ENCODE results near the gene NOC2L.
"Not testable (repeated sequence)": the region's sequence is repeated elsewhere in the genome, so short reads cannot be mapped to it uniquely, and the experiment has no call there.

Gene NOC2L

DNA sequence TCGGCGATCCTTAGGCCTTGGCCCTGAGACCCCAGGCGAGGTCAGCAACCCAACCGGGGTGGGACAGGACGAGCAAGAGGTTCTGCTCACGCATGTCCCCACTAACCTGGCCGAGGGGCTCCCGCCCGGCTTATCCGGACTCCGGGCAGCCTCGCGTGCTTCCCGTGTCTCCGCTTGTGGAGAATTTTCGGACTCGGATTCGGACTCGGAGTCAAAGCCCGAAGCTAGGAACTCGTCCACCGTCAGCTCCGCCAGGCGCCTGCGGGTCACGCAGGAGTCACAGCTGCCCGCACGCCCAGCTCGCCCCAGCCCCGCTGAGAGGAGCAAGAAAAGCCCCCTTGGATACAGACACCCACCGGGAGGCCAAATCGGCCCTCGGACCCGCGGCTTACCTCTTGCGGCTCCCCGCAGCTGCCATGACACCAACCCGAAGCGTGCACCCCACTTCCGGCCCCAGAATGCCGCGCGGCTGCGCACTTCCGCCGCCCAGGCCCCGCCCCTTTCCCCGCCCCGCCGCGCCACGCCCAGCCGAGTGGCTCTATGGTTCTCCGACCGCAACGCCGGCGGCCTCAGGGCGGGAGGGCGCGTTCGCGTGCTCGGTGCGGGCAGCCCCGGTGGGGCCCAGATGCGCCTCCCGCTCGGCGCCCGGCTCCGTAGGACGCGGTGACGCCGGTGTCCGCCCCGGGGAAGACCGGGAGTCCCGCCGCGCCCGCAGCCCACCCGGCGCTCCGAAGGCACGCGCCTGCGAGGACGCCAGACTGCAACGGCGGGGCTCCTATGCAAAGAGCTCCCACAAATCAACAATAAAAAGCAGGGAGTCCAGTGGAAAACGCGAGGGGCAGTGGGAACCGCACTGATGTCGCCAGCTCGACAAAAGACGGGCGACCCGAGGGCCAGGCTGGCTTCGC, at the start of gene NOC2L:
Gene NOC2L (minus strand): TSS at position 434 of the 908 bp plus-strand sequence. CDS start 16 bp downstream, at position 418.
- no peak for DNase-seq

DNA sequence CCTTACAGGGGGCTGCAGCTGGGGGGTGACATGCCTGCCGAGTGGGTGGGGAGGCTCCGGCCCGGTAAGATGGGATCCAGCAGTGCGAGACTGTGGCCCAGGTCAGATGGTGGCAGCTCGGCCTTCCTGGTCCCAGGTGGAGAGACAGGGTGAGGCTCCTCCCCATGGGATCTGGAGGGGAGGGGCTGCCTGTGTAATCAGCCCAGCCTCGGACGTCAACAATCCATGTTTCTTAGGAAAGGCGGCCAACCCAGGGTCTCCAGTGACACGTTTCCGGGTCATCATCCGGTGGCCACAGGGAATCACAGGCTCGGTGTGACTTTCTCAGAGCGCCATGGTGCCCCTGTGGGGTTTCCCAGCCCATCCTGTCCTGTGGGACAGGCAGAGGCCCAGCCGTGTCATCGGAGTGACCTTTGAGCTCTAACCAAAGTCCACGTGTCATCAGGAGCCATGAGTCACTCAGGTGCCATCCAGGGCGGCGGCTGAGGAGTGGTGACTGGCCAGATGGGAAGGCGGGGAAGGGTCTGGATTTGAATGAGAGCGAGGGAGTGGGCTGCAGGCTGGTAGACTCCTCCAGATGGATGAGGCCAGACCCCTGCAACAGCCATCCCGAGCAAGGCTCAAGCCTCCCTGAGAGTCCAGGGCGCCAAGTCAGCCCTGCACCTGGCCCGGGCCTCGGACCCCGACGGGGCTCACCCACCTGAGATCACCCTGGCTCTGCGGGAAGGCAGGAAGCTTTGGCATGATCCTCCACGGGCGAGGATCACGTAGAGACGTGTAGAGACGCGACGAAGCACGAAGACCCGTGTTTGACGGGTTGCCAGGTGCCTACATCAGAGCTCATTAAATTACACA, 47.5 kb upstream of the NOC2L start:
- no peak for DNase-seq

DNA sequence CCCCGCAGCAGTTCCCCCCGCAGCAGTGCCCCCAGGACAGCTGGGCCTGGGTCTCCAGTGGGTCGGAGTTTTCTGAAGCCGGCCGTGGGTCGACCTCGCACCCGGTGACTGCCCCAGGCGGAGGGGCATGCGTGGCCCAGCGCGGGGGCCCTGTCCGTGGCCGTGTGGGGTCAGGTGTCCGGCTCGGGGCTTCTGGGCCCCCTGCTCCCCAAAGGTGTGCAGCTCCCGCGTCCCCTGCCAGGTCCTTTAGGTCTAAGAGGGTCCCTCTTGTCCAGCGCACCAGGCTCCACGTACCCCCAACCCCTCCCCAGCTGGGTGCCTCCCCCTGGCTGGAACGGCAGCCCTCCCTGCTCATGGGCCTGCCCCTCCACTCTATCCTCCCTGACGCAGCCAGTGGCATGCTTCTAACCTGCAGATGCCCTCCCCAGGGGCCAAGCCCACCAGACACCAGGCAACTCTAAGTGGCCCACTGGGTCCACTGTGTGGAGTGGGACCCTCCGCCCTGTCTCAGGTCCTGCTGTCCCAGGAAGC, 46.8 kb upstream of the NOC2L start:
- DNase-seq, result no peak

DNA sequence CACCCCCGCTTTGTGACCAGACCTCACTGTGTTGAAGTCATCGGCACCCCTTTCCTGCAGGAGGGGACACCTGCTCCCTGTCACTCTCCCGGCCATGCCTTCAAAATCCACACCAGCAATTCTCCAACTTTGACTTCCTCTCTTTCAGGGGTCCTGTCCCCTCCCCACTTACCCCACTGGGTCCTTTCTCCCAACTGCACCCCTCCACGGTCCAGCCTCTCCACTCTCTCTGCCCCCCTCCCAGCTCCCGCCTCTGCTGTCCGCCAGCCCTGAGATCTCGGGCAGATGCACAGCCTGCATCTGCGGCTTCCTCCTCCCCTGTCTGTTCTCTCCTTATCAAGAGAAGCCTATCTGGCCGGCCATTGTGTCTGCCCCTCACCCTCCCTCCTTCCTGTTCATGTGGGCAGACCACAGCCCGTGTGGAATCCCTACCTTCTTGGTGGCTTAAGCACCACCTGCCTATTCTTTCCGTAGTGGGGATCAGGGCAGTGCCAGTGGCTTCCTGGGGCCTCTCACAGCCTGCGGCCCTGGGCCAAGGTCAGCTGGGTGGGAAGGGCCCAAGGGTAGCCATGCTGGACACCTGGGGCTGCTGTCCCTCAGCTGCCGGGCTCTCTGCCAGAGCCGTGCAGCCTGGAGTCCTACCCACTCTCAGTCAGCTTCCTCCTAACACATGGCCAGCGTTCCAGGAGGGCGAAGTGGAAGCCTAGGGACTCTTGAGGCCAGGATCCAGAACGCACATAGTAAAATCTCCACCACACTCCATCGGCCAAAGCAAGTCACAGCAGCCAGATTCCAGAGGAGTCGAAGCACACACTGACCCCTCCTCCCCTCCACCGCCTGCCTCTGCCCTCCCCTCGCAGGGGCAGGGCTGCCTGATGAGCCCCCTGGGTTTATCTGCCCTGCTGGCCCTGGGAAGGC, 46.0 kb upstream of the NOC2L start:
- no peak for DNase-seq

DNA sequence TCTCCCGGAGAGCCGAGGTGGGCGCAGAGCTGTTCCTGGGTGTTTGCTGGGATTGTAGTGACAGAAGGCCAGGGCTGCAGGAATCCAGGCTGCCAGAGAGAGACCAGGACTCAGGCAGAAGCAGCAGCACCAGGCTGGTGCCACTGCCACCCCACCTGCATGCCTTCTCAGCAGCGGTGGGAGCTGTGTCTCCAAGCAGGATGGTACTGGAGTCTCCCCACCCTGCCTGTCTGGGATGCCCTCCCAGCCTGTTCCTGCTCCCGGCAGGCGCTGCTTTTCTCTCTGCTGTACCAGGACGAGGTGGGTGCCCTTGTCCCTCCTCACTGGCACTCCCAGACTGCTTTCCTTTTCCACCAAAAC, 45.3 kb upstream of the NOC2L start:
- DNase-seq, result no peak

DNA sequence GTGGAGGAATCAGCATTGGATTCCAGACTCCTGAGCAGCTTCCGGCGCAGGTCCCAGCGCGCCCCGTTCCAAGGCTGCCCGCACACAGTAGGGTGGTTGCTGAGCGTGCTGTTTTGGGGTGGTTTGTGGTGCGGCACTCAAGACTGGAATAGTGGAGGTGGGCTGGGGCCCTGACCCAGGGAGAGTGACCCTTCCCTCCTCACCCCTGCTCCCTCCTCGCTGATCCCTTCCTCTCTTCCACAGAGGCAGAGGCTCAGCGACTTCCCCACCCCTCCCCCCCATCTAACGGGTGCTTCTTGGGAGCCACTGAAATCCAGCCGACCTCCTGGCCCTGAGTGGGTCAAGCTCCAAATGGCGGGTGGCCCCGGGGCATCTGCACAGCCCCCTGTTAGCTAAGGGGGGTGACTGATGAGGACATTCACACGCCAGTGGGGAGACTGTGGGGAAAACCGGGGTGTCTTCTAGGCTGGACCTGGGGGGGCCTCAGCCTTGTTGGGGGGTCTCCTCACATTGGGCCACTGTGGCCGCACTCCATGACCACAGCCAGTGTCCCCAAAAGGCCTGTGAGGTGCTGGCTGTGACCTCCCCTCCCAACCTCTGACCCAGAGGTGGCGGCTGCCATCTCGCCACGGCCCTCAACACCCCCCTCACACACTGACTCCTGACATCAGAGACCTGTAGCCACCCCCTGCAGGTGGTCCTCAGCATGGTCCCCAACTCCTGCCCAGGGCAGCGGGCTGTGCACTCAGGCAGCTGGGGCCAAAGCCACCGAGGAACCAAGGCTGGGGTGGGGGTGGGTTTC, 44.8 kb upstream of the NOC2L start:
- DNase-seq, result no peak

DNA sequence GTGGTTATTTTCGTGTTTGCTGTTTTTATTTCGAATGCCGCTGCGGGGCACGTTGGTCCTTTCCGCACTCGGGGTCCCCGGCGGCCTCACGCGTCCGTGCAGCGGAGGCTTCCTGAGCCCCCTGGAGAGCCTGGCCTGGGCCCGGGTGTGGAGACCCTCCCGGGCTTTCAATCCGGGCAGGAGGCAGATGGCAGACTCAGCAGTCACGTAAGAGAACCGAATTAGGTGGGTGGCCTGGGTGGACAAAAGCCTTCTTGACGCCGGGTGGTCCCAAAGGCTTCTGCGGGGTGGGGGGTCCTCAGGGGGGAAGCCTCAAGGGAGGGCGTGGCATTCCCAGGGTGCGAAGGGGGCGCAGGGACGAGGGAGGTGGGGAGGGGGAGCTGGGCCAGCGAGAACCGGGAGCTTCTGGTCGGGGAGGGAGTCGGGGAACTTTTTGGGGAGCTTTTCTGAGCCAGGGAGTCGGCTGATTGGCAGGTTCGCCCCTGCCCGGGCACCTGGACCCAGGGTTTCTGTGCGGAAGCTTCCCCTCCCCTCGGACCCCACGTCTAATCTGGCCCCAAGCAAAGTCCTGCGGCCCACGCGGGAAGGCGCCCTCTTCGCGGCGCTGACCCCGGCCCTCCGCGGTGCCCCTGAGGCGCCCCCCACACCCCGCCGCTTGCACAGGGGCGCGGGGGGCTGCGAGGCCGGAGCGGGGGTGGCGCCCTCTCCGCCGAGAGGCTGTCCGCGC, 42.2 kb upstream of the NOC2L start:
- DNase-seq, result no peak

DNA sequence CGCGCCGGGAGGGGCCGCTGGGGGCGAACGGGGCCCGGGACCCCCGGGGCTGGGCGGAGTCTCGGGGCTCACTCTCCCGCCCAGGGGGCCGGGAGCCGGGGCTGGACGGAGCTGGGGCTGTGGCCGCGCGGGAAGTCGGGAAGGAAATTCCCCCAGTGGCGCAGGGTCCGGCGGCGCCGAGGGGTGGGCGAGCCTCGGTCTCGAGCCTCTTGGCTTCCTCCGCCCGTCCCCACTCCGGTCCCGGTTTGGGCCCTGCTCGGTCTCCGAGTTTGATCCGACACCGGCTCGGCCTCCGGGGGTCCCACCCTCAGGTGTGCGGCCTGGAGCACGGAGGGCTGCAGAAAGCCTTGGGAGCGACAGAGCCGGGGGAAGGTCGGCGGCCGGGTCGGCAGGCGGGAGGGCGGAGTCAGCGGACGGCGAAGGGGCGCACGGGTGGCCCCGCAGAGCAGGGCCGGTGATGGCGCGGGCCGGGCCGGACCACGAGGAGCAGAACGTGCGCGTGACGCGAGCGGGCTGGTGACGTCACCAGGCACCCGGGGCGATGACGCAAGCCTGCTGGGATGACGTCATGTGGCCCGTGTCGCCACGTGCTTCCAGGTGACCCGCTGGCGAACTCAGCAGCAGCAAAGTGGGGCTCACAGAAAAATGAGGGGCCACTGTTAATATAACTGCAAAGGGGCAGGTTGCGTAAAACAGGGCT, 41.5 kb upstream of the NOC2L start:
- DNase-seq, result no peak

DNA sequence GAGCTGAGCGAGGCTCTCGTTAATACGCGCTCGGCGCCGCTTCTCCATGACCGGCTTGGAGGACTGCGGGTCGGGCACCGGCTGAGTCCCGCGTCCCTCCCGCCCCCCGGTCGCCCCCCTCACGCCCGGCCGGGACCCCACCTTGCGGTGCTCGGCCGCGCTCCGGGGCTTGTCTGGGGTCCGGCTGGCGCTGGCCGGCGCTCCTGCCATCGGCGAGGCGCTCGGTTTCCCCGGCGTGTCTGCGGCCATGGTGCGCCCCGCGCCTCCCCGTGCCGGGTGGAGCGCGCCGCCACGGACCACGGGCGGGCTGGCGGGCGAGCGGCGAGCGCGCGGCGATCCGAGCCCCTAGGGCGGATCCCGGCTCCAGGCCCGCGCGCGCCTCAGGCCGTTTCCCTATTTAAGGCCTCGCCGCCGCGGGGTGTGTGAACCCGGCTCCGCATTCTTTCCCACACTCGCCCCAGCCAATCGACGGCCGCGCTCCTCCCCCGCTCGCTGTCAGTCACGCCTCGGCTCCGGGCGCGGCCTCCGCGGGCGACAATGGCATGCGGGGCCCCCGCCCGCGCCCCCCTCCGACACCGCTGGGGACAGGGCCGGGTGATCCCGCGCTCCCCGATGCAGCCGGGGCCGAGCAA, 40.8 kb upstream of the NOC2L start, which contains the start of gene HES4:
Gene HES4 (minus strand): TSS at position 373 of the 632 bp plus-strand sequence. CDS start 124 bp downstream, at position 249.
- DNase-seq, result no peak

DNA sequence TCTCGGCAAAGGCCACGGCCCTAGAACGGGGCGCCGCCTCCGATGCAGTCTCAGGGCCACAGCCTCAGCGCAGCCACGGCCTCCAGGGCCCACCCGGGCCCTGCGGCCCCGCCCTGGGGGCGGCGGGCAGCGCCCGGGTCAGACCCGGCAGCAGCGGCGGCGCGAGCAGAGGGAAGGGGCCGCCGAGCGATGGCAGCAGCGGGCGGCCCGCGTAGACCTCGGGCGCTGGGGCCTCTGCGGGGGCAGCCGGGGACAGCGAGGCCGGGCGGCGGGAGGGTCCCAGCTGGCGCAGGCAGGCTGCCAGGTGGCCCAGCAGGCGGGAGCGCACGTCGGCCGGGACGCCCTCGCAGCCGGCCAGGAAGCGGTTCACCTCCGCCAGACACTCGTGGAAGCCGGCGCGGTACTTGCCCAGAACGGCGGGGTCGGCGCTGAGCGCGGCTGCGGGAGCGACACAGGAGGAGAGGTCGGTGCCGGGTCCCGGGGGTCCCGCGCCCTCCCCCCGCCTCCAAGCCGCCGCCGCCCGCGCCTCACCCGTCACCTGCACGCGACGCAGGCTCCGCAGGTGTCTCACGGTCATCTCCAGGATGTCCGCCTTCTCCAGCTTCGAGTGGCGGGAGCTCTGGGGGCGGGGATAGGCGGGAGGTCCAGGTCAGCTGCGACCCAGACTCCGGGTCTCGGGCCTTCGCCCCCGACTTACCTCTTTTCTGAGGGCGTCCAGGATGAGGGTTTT, 40.1 kb upstream of the NOC2L start:
- no peak for DNase-seq

DNA sequence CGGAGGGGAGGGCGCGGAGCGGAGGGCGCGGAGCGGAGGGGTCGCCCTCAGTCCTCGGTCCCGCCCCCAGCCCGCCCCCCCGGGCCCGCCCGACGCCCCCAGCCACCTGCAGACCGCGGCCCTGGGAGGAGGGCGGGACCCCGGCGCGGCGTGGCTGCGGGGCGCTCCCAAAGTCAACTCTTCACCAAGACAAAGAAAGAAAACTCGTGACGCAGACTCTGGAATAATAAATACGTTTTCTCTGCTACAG, 39.6 kb upstream of the NOC2L start:
- DNase-seq, result no peak

DNA sequence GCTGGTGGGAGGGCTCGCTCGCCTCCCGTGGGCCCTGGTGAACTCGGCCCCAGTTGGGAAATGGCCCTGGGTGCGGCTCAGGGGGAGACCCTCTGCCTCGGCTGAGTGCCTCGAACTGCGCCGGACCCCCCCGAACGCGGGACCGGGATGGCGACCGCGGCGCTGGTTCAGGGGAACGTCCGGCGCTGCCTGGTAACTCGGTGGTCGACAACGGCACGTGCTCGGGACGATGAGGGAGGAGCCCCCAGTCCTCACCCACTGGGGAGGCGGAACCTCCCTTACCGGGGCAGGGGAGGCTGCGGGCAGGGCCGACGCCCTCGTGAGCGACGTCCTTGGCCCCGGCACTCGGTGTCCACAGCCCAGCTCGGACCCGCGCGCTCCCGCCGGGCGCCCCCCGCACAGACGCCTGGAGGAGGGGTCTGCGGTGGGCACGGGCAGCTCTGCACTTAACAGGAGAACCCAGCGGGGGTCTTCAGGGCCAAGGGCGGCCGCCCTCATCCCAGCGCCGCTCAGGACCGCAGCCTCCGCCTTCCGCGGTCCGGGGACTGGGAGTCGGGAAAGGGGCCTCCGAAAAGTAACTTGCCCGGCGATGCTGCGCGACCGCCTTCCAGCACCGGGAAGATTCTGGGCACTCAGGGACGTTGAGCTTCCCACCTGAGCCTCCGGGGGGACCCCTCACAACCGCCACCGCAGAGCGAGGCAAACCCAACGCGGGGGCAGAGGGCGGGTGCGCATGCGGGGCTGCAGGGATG, 39.1 kb upstream of the NOC2L start:
- no peak for DNase-seq

DNA sequence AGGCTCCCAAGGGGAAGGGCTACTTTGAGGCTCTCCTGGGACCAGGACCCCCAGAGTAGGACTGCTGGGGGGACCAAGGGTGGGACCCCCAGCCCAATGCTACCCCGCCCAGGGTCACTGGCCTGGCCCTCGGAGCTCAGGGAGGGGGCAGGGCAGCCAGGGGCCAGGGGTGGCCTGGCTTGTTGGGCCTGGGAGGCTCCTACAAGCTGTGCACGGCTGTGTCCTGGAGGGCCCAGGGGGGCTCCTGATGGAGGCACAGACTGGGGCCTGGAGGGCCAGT, 38.6 kb upstream of the NOC2L start:
- DNase-seq, result no peak

DNA sequence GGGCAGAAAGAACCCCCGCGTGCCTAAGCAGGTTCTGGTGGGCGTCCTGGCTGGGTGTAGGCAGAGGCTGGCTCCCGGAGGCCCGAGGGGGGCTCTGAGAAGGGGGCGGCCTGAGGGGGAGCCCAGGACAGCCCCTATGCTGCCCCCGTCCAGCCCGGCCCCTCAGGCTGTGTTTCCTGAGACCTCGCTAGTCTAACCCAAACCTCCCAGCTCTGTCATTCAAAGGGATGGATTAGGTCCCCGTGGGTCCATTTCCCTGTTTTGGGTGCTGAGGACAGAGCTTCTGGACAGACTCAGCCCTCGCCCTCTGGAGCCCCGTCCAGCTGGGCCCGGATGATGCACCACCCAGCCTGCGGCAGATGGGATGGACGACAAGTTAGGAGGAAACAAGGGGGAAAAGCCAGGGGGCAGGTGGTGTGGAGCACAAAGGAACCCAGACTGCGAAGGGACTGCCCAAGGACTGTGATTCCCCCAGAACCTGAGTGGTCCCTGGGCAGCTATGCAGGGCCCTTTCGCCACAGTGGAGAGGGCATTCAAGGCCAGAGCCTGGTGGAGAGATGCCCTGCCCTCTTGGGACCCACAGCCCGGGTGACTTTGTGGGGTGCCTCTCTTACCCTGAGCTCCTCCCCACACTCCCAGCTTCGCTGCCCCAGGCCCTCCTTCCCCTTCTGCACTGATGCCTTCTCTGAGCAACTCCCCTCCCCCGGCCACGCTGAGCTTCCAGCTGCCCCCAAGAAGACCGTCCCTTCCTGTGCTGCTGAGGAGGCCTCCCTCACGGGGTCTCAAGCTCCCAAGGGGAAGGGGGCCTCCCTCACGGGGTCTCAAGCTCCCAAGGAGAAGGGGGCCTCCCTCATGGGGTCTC, 38.0 kb upstream of the NOC2L start:
- DNase-seq, result no peak

DNA sequence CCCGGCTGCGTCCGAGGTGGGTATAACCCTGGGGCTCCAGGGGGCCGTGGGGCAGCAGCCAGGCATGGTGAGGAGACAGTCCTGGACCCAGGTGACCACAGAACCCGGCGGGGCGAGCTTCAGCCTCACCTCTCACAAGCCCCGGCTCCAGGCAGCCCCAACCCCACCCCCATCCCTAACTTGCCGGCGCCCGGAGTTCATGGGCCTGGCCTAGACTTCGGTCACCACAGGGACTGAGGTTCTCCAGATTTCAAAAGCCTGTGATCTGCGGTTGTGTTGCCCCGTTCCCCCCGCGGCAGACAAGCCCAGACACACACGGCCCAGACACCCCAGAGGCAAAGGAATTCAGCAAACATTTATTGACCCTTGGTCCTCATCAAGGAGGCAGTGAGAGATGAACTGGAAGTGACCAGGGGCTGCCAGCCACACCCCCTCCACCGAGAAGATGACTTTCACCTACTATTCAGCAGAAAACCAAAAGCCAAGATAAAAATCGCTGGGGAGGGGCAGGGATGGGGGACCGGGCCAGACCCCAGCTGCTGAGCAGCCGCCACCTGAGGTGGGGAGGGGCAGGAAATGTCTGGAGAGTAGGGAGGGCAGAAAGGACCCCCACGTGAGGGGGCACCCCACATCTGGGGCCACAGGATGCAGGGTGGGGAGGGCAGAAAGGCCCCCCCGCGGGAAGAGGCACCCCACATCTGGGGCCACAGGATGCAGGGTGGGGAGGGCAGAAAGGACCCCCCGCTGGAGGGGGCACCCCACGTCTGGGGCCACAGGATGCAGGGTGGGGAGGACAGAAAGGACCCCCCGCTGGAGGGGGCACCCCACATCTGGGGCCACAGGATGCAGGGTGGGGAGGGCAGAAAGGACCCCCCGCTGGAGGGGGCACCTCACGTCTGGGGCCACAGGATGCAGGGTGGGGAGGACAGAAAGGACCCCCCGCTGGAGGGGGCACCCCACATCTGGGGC, 36.9 kb upstream of the NOC2L start:
- DNase-seq, result no peak

DNA sequence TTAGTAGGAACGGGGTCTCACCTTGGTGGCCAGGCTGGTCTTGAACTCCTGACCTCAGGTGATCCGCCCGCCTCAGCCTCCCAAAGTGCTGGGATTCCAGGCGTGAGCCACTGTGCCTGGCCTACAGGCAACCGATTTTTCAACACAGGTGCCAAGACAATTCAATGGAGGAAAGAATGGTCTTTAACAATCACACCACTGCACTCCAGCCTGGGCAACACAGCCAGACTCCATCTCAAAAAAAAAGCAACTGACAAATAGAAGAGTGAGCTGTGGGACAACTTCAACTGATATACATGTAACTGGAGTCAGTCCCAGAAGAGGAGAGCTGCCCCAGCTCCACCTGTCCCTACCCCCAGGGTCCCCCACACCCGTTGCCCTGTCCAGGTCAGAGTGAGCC, 35.5 kb upstream of the NOC2L start:
- DNase-seq, result not testable (repeated sequence)

Measured in NCI-H524 treated with DMSO at 0.1 percent for 48 hours (cell line).